A673 (cell line): ENCODE measurements around the gene ADCY10. TPM values are rescaled to one million over a fixed set of nuclear protein-coding genes. Genes with fewer than 3 reads are reported as not detected.

ENCODE experiments used
- BruUV-seq: library from RNA; stranded (reverse); fragments of 400-500 nt; replicated peaks from 2 replicates; lab custom pipeline; 2021; lab: Mats Ljungman, UMichigan
- CTCF ChIA-PET: fragments of 300-600 bp; sonication (Branson Sonifier 250); formaldehyde crosslinking; loops from one replicate; lab custom pipeline; 2022; ENCODE audit warnings: antibody characterized with exemption; lab: Charles Lee
- POLR2A ChIA-PET: fragments of 300-600 bp; sonication (Branson Sonifier 250); formaldehyde crosslinking; loops from one replicate; lab custom pipeline; 2022; ENCODE audit warnings: antibody characterized with exemption; ENCODE audit not compliant: low non-redundant PET; lab: Charles Lee
- DNase-seq: peaks from one replicate; pipeline ENCODE4 v3.0.0-alpha.2; 2015; ENCODE audit warnings: low spot score
- H3K27ac ChIP-seq: fragments of 200-600 bp; sonication (generic); 2 replicates; pipeline ENCODE4 v1.5.1; 2016; ENCODE audit warnings: mixed run types, low read depth, mild to moderate bottlenecking, mixed read lengths, antibody characterized with exemption, low read length; ENCODE audit not compliant: poor library complexity, severe bottlenecking
- H3K27me3 ChIP-seq: fragments of 200-600 bp; sonication (generic); replicated peaks from 2 replicates; pipeline ENCODE4 v1.6.1; 2017; ENCODE audit warnings: mixed run types, low read depth, mild to moderate bottlenecking, mixed read lengths, antibody characterized with exemption, low read length; ENCODE audit not compliant: insufficient read depth, poor library complexity
- H3K36me3 ChIP-seq: fragments of 200-600 bp; sonication (generic); 2 replicates; pipeline ENCODE4 v1.6.1; 2016; ENCODE audit warnings: mixed run types, mild to moderate bottlenecking, mixed read lengths, antibody characterized with exemption, low read length; ENCODE audit not compliant: insufficient read depth, poor library complexity, severe bottlenecking
- H3K4me1 ChIP-seq: fragments of 200-600 bp; sonication (generic); 2 replicates; pipeline ENCODE4 v1.6.1; 2017; ENCODE audit warnings: mixed run types, mild to moderate bottlenecking, mixed read lengths, antibody characterized with exemption, low read length; ENCODE audit not compliant: insufficient read depth, poor library complexity, severe bottlenecking
- H3K4me3 ChIP-seq: fragments of 200-600 bp; sonication (generic); 2 replicates; pipeline ENCODE4 v1.5.1; 2016; ENCODE audit warnings: low read depth, mixed run types, mild to moderate bottlenecking, mixed read lengths, low read length; ENCODE audit not compliant: poor library complexity, severe bottlenecking
- H3K9me3 ChIP-seq: fragments of 200-600 bp; sonication (generic); 2 replicates; pipeline ENCODE4 v1.6.1; 2016; ENCODE audit warnings: mixed run types, low read depth, mild to moderate bottlenecking, mixed read lengths, antibody characterized with exemption, low read length; ENCODE audit not compliant: poor library complexity, severe bottlenecking
- CTCF ChIP-seq: fragments of 300-800, 200-600 bp; sonication (generic); conservative IDR thresholded peaks from 2 replicates; pipeline ENCODE4 v1.5.1; 2017; ENCODE audit warnings: low read depth, mild to moderate bottlenecking, antibody characterized with exemption, low read length, moderate library complexity, mixed read lengths
- EZH2 ChIP-seq: fragments of 200-600 bp; sonication (generic); IDR thresholded peaks from 2 replicates; pipeline ENCODE4 v1.6.1; 2017; ENCODE audit warnings: borderline replicate concordance, low read depth, mild to moderate bottlenecking, mixed read lengths, antibody characterized with exemption, low read length; ENCODE audit not compliant: poor library complexity, severe bottlenecking
- intact Hi-C: fragments of 100-400 bp; cut with micrococcal nuclease; formaldehyde crosslinking; loops from one replicate; pipeline ENCODE4 v1.10.0; 2022; ENCODE audit not compliant: unreplicated experiment
- total RNA-seq: library from RNA; stranded (reverse); gene quantifications from 2 replicates; pipeline ENCODE4 v1.2.3, GENCODE V29; 2021

The ADCY10 gene
- total RNA-seq, 1 experiment from 2014 or later = 0.19 TPM

GRCh38 chr1:167955915-167956314, 42.0 kb upstream of the ADCY10 start:
- no peak overlapping the region for H3K27ac ChIP-seq
- no peaks in the 10 kb centered on the region for H3K4me1 ChIP-seq
- no peaks in the 10 kb centered on the region for H3K9me3 ChIP-seq
- DNase-seq = no peak
- POLR2A ChIA-PET = no interaction called here
- H3K36me3 ChIP-seq = peaks cover 11% of the 10 kb centered on the region
- intact Hi-C loops = no loop called here
- no peaks in the 10 kb centered on the region for H3K27me3 ChIP-seq
- no TSS peak for BruUV-seq
- no peak overlapping the region for H3K4me3 ChIP-seq
- CTCF ChIA-PET = no interaction called here
- no peak for TF ChIP-seq EZH2
- TF ChIP-seq CTCF = no peak

- no peaks in the 10 kb centered on the region for H3K9me3 ChIP-seq
- ChIA-PET POLR2A (no interaction called here), CTCF (no interaction called here)
- H3K4me3 ChIP-seq = no peak overlapping the region
- H3K27ac ChIP-seq = no peak overlapping the region
- intact Hi-C loops = no loop called here
- TF ChIP-seq CTCF (no peak), EZH2 (no peak)
- BruUV-seq = no TSS peak
- peaks cover 8% of the 10 kb centered on the region for H3K36me3 ChIP-seq
- no peak for DNase-seq
- H3K4me1 ChIP-seq = peaks cover 10% of the 10 kb centered on the region
- H3K27me3 ChIP-seq = no peaks in the 10 kb centered on the region
Measured at GRCh38 chr1:167950569-167950968, 36.6 kb upstream of the ADCY10 start.

- ChIA-PET CTCF (no interaction called here), POLR2A (no interaction called here)
- TF ChIP-seq EZH2 (no peak), CTCF (no peak)
- peaks cover 10% of the 10 kb centered on the region for H3K4me1 ChIP-seq
- H3K27ac ChIP-seq = no peak overlapping the region
- H3K9me3 ChIP-seq = no peaks in the 10 kb centered on the region
- H3K36me3 ChIP-seq = peaks cover 2% of the 10 kb centered on the region
- DNase-seq = no peak
- intact Hi-C loops = no loop called here
- no peak overlapping the region for H3K4me3 ChIP-seq
- H3K27me3 ChIP-seq = no peaks in the 10 kb centered on the region
- no TSS peak for BruUV-seq
Measured at GRCh38 chr1:167949785-167950184, 35.9 kb upstream of the ADCY10 start.
